Neuronal stem cell (in vitro differentiated cells): Measurements from ENCODE around the gene SHC2.

Experiments used
- DNase-seq: peaks from one replicate; pipeline ENCODE4 v3.0.0-alpha.2; 2013; ENCODE audit warnings: low spot score
- H2AFZ ChIP-seq: one replicate; pipeline ENCODE4 v1.6.1; 2013; ENCODE audit warnings: mild to moderate bottlenecking, low read length, inconsistent platforms
- H2AK5ac ChIP-seq: 2 replicates; pipeline ENCODE4 v1.6.1; 2013; ENCODE audit warnings: low read depth, mild to moderate bottlenecking, inconsistent platforms, low read length, moderate library complexity, mixed read lengths
- H2BK120ac ChIP-seq: 2 replicates; pipeline ENCODE4 v1.6.1; 2013; ENCODE audit warnings: low read depth, mild to moderate bottlenecking, inconsistent platforms, low read length, moderate library complexity, mixed read lengths
- H2BK12ac ChIP-seq: one replicate; pipeline ENCODE4 v1.6.1; 2013; ENCODE audit warnings: low read length, inconsistent platforms
- H2BK15ac ChIP-seq: 2 replicates; pipeline ENCODE4 v1.6.1; 2013; ENCODE audit warnings: mild to moderate bottlenecking, low read length, inconsistent platforms, mixed read lengths
- H2BK5ac ChIP-seq: one replicate; pipeline ENCODE4 v1.6.1; 2013; ENCODE audit warnings: inconsistent platforms, mild to moderate bottlenecking, low read length, moderate library complexity
- H3K14ac ChIP-seq: one replicate; pipeline ENCODE4 v1.6.1; 2013; ENCODE audit warnings: low read length, inconsistent platforms
- H3K18ac ChIP-seq: 2 replicates; pipeline ENCODE4 v1.6.1; 2013; ENCODE audit warnings: low read length, inconsistent platforms
- H3K23ac ChIP-seq: 2 replicates; pipeline ENCODE4 v1.6.1; 2013; ENCODE audit warnings: low read depth, mild to moderate bottlenecking, mixed read lengths, low read length, inconsistent platforms; ENCODE audit not compliant: poor library complexity
- H3K27ac ChIP-seq: replicated peaks from 3 replicates; pipeline ENCODE4 v1.5.1; 2013; ENCODE audit warnings: low read length, inconsistent platforms
- H3K27me3 ChIP-seq, 3 experiments: 2 replicates each; pipeline ENCODE4 v1.6.1; 2013; ENCODE audit warnings: low read length in 3 of 3, mild to moderate bottlenecking in 2 of 3, inconsistent platforms in 1 of 3, low read depth in 1 of 3, mixed read lengths in 1 of 3, moderate library complexity in 1 of 3; ENCODE audit not compliant: control insufficient read depth in 3 of 3, insufficient read depth in 3 of 3
- H3K36me3 ChIP-seq, 2 donors: replicated peaks in 1 of 2; 2 replicates each; pipeline ENCODE4 v1.6.1; 2013; ENCODE audit warnings: low read length in 2 of 2; ENCODE audit not compliant: control insufficient read depth in 2 of 2, insufficient read depth in 2 of 2
- H3K4ac ChIP-seq: 2 replicates; pipeline ENCODE4 v1.6.1; 2013; ENCODE audit warnings: inconsistent platforms, mild to moderate bottlenecking, low read length, moderate library complexity
- H3K4me1 ChIP-seq, 2 donors: 1 replicate in 1 of 2; 2 replicates in 1 of 2; pipeline ENCODE4 v1.6.1; 2013; ENCODE audit warnings: low read length in 2 of 2, low read depth in 1 of 2; ENCODE audit not compliant: control insufficient read depth in 2 of 2, insufficient read depth in 1 of 2
- H3K4me2 ChIP-seq: one replicate; pipeline ENCODE4 v1.6.1; 2013; ENCODE audit warnings: mild to moderate bottlenecking, low read length, inconsistent platforms; ENCODE audit not compliant: insufficient read depth, poor library complexity, severe bottlenecking
- H3K4me3 ChIP-seq, 2 donors: 2 replicates each; pipeline ENCODE4 v1.5.1; 2013; ENCODE audit warnings: low read length in 2 of 2, mild to moderate bottlenecking in 2 of 2, inconsistent platforms in 1 of 2, moderate library complexity in 1 of 2
- H3K79me1 ChIP-seq: one replicate; pipeline ENCODE4 v1.6.1; 2013; ENCODE audit warnings: low read depth, mild to moderate bottlenecking, inconsistent platforms, low read length, moderate library complexity
- H3K9ac ChIP-seq: one replicate; pipeline ENCODE4 v1.6.1; 2013; ENCODE audit warnings: mild to moderate bottlenecking, low read depth, low read length, inconsistent platforms; ENCODE audit not compliant: poor library complexity
- H3K9me3 ChIP-seq, 2 donors: replicated peaks in 1 of 2; 2 replicates each; pipeline versions ENCODE3 to v1.6.1; 2013; ENCODE audit warnings: low read length in 2 of 2, mild to moderate bottlenecking in 2 of 2, inconsistent platforms in 1 of 2, low read depth in 1 of 2, mixed read lengths in 1 of 2, moderate library complexity in 1 of 2; ENCODE audit not compliant: control insufficient read depth in 2 of 2, insufficient read depth in 1 of 2
- H4K8ac ChIP-seq: one replicate; pipeline ENCODE4 v1.6.1; 2013; ENCODE audit warnings: low read depth, mild to moderate bottlenecking, inconsistent platforms, low read length, moderate library complexity
- H4K91ac ChIP-seq: one replicate; pipeline ENCODE4 v1.6.1; 2013; ENCODE audit warnings: low read length, low read depth, mild to moderate bottlenecking, inconsistent platforms; ENCODE audit not compliant: poor library complexity
- WGBS, 2 donors: extraction: QIAGEN DNeasy Blood & Tissue Kit; methylation state at CpG; one replicate each; pipeline ENCODE4 v1.1.7; 2013; ENCODE audit warnings: missing lambda C conversion rate in 2 of 2, mixed read lengths in 1 of 2; ENCODE audit not compliant: insufficient read length in 2 of 2, insufficient replicate concordance in 1 of 2; ENCODE audit errors: extremely low coverage in 2 of 2; 5-methylcytosine and 5-hydroxymethylcytosine counted together

SHC2 gene

GRCh38 chr19:371501-372168 is 89.2 kb downstream of the SHC2 start:
- Histone ChIP-seq H4K8ac (no peak overlapping the region), H3K4me1 (peaks cover 0 to 2% of the 10 kb centered on the region in 2 donors), H3K23ac (no peak overlapping the region), H3K4me3 (no peak overlapping the region), H2BK15ac (no peak overlapping the region), H3K27me3 (peaks cover 0 to 51% (median 0%) of the 10 kb centered on the region in 3 experiments), H2AK5ac (no peak overlapping the region), H3K9ac (no peak overlapping the region), H2AFZ (peak overlapping the region; percentile 45), H3K4ac (no peak overlapping the region), H2BK120ac (no peak overlapping the region), H3K14ac (no peak overlapping the region), H2BK5ac (no peak overlapping the region), H3K36me3 (no peaks in the 10 kb centered on the region), H3K27ac (no peak overlapping the region), H3K79me1 (no peaks in the 10 kb centered on the region), H2BK12ac (no peak overlapping the region), H3K4me2 (no peak overlapping the region), H3K9me3 (peaks cover 0 to 2% of the 10 kb centered on the region in 2 donors), H4K91ac (no peak overlapping the region), H3K18ac (no peak overlapping the region)
- no CpG with 5 or more reads among the region's 17 CpGs for WGBS, 2 donors
- no peak for DNase-seq

- Histone ChIP-seq H3K23ac (no peak overlapping the region), H3K9ac (no peak overlapping the region), H3K4me3 (no peak overlapping the region), H2BK15ac (peak overlapping the region; percentile 41), H3K36me3 (no peaks in the 10 kb centered on the region), H2BK120ac (no peak overlapping the region), H3K4me1 (peaks cover 0 to 2% of the 10 kb centered on the region in 2 donors), H4K8ac (no peak overlapping the region), H3K4ac (no peak overlapping the region), H2AK5ac (no peak overlapping the region), H3K27me3 (peaks cover 0 to 47% (median 0%) of the 10 kb centered on the region in 3 experiments), H3K79me1 (no peaks in the 10 kb centered on the region), H3K4me2 (no peak overlapping the region), H3K9me3 (peaks cover 0 to 2% of the 10 kb centered on the region in 2 donors), H4K91ac (no peak overlapping the region), H3K14ac (no peak overlapping the region), H2BK5ac (no peak overlapping the region), H3K27ac (no peak overlapping the region), H3K18ac (peak overlapping the region; percentile 61), H2BK12ac (no peak overlapping the region), H2AFZ (peak overlapping the region; percentile 45)
- no peak for DNase-seq
- no CpG with 5 or more reads among the region's 43 CpGs for WGBS, 2 donors
These were observed 90.0 kb downstream of the SHC2 start for GRCh38 chr19:370641-371330.

GRCh38 chr19:369876-370275 is 91.0 kb downstream of the SHC2 start:
- Histone ChIP-seq H3K18ac (no peak overlapping the region), H3K4me2 (no peak overlapping the region)
- no CpG with 5 or more reads among the region's 14 CpGs for WGBS, 2 donors

GRCh38 chr19:369256-369655 is 91.6 kb downstream of the SHC2 start:
- Histone ChIP-seq H2AK5ac (peak overlapping the region; percentile 59), H2BK12ac (peak overlapping the region; percentile 52), H3K27me3 (peaks cover 0 to 31% (median 0%) of the 10 kb centered on the region in 3 experiments), H2AFZ (peak overlapping the region; percentile 67), H3K4me3 (no peak overlapping the region), H3K79me1 (no peaks in the 10 kb centered on the region), H3K18ac (peak overlapping the region; percentile 61), H3K4ac (peak overlapping the region; percentile 60), H3K36me3 (no peaks in the 10 kb centered on the region), H2BK5ac (peak overlapping the region; percentile 68), H2BK15ac (no peak overlapping the region), H3K9ac (no peak overlapping the region), H3K23ac (no peak overlapping the region), H4K8ac (peak overlapping the region; percentile 32), H3K9me3 (peaks cover 0 to 2% of the 10 kb centered on the region in 2 donors), H3K4me2 (no peak overlapping the region), H4K91ac (no peak overlapping the region), H3K14ac (no peak overlapping the region), H2BK120ac (no peak overlapping the region), H3K4me1 (peaks cover 0 to 2% of the 10 kb centered on the region in 2 donors), H3K27ac (no peak overlapping the region)
- no CpG with 5 or more reads among the region's 13 CpGs for WGBS, 2 donors
- no peak for DNase-seq

More at GRCh38 chr19:369876-370275, 91.0 kb downstream of the SHC2 start:
- DNase-seq = no peak
- no peak overlapping the region for H3K27ac ChIP-seq
- H3K79me1 ChIP-seq = no peaks in the 10 kb centered on the region
- no peak overlapping the region for H3K23ac ChIP-seq
- H2AFZ ChIP-seq = no peak overlapping the region
- no peak overlapping the region for H2AK5ac ChIP-seq
- H2BK12ac ChIP-seq = no peak overlapping the region
- H2BK5ac ChIP-seq = no peak overlapping the region
- H3K27me3 ChIP-seq = peaks cover 0 to 38% (median 0%) of the 10 kb centered on the region in 3 experiments
- H3K4me1 ChIP-seq = peaks cover 0 to 2% of the 10 kb centered on the region in 2 donors
- no peaks in the 10 kb centered on the region for H3K36me3 ChIP-seq
- H2BK120ac ChIP-seq = no peak overlapping the region
- peaks cover 0 to 2% of the 10 kb centered on the region in 2 donors for H3K9me3 ChIP-seq
- no peak overlapping the region for H3K9ac ChIP-seq
- H4K8ac ChIP-seq = no peak overlapping the region
- H3K14ac ChIP-seq = no peak overlapping the region
- H2BK15ac ChIP-seq = no peak overlapping the region
- H3K4ac ChIP-seq = no peak overlapping the region
- no peak overlapping the region for H4K91ac ChIP-seq
- no peak overlapping the region for H3K4me3 ChIP-seq
